GM23338 (cell line): ENCODE results near the gene VRK3. TPM values are rescaled to one million over a fixed set of nuclear protein-coding genes. Genes with fewer than 3 reads are reported as not detected.

Experiments
- ATAC-seq: fragments of 200-7000 bp; cut with Tn5 transposase; 3 replicates; pipeline ENCODE4 v1.9.1; 2020
- DNase-seq: peaks from one replicate; pipeline ENCODE4 v3.0.0-alpha.2; 2015; ENCODE audit warnings: low spot score
- H2AFZ ChIP-seq: fragments of 200-600 bp; sonication (generic); 2 replicates; pipeline ENCODE4 v1.8.0; 2016; ENCODE audit warnings: antibody characterized with exemption, mild to moderate bottlenecking, moderate library complexity
- H3F3A ChIP-seq: fragments of 200-600 bp; sonication (generic); replicated peaks from 2 replicates; pipeline ENCODE4 v1.8.0; 2017; ENCODE audit warnings: antibody characterized with exemption, mixed run types, low read depth
- H3K27ac ChIP-seq: fragments of 200-600 bp; sonication (generic); 2 replicates; pipeline ENCODE4 v1.6.1; 2016; ENCODE audit warnings: low read depth
- H3K27me3 ChIP-seq: fragments of 200-600 bp; sonication (generic); 2 replicates; pipeline ENCODE4 v1.8.0; 2016; ENCODE audit warnings: mild to moderate bottlenecking, mixed run types, moderate library complexity; ENCODE audit not compliant: insufficient read depth
- H3K36me3 ChIP-seq: fragments of 200-600 bp; sonication (generic); 2 replicates; pipeline ENCODE4 v1.8.0; 2016; ENCODE audit warnings: mild to moderate bottlenecking; ENCODE audit not compliant: insufficient read depth
- H3K4me1 ChIP-seq: fragments of 200-600 bp; sonication (generic); 2 replicates; pipeline ENCODE4 v1.8.0; 2016; ENCODE audit warnings: mild to moderate bottlenecking, moderate library complexity; ENCODE audit not compliant: insufficient read depth
- H3K4me2 ChIP-seq: fragments of 200-600 bp; sonication (generic); 2 replicates; pipeline ENCODE4 v1.7.1; 2017; ENCODE audit warnings: mixed run types
- H3K4me3 ChIP-seq: fragments of 200-600 bp; sonication (generic); 2 replicates; pipeline ENCODE4 v1.6.1; 2016; ENCODE audit warnings: mixed run types
- H3K79me2 ChIP-seq: fragments of 200-600 bp; sonication (generic); replicated peaks from 2 replicates; pipeline ENCODE4 v1.8.0; 2017; ENCODE audit warnings: mild to moderate bottlenecking; ENCODE audit not compliant: insufficient read depth
- H3K9me2 ChIP-seq: fragments of 200-600 bp; sonication (generic); 2 replicates; pipeline ENCODE4 v1.8.0; 2017; ENCODE audit not compliant: insufficient read depth
- H4K20me1 ChIP-seq: fragments of 200-600 bp; sonication (generic); replicated peaks from 2 replicates; pipeline ENCODE4 v1.8.0; 2017; ENCODE audit warnings: mild to moderate bottlenecking; ENCODE audit not compliant: insufficient read depth
- H3K27ac Mint-ChIP-seq: 2 replicates; pipeline ENCODE4 v1.8.0; 2020; ENCODE audit warnings: inconsistent platforms, mild to moderate bottlenecking, moderate library complexity, mixed read lengths
- H3K27me3 Mint-ChIP-seq: 3 replicates; pipeline ENCODE4 v1.8.0; 2022; ENCODE audit warnings: low read depth, mild to moderate bottlenecking, moderate library complexity, mixed read lengths, inconsistent platforms; ENCODE audit not compliant: insufficient read depth, poor library complexity
- H3K36me3 Mint-ChIP-seq: 3 replicates; pipeline ENCODE4 v1.8.0; 2021; ENCODE audit warnings: low read depth, mild to moderate bottlenecking, inconsistent platforms, moderate library complexity, mixed read lengths
- H3K4me1 Mint-ChIP-seq: 3 replicates; pipeline ENCODE4 v1.8.0; 2020; ENCODE audit warnings: mild to moderate bottlenecking, inconsistent platforms, mixed read lengths
- H3K4me3 Mint-ChIP-seq: 3 replicates; pipeline ENCODE4 v1.8.0; 2021; ENCODE audit warnings: moderate library complexity, mild to moderate bottlenecking, inconsistent platforms, mixed read lengths
- H3K9me3 Mint-ChIP-seq: 3 replicates; pipeline ENCODE4 v1.8.0; 2020; ENCODE audit warnings: moderate library complexity, mild to moderate bottlenecking, inconsistent platforms, mixed read lengths
- CTCF ChIP-seq, 2 experiments: fragments of 200-600 bp in 1 of 2; sonication (generic) in 1 of 2; conservative IDR thresholded peaks; 2 replicates each; pipeline versions ENCODE4 v1.5.1 to v1.6.1; 2016 to 2017; ENCODE audit warnings: antibody characterized with exemption in 2 of 2, low read depth in 2 of 2, mild to moderate bottlenecking in 2 of 2, moderate library complexity in 1 of 2
- ETS1 ChIP-seq: IDR thresholded peaks from 2 replicates; pipeline ENCODE4 v1.6.1; 2016; ENCODE audit warnings: antibody characterized with exemption
- EZH2phosphoT487 ChIP-seq: fragments of 200-600 bp; sonication (generic); IDR thresholded peaks from one replicate; pipeline ENCODE4 v1.8.1; 2018; ENCODE audit warnings: antibody characterized with exemption; ENCODE audit not compliant: unreplicated experiment
- NANOG ChIP-seq: IDR thresholded peaks from 2 replicates; pipeline ENCODE4 v1.6.1; 2016; ENCODE audit warnings: antibody characterized with exemption, borderline replicate concordance
- POLR2AphosphoS5 ChIP-seq: IDR thresholded peaks from 2 replicates; pipeline ENCODE4 v1.6.1; 2016; ENCODE audit warnings: antibody characterized with exemption, low read depth
- REST ChIP-seq: IDR thresholded peaks from one replicate; pipeline ENCODE4 v1.6.1; 2018; ENCODE audit warnings: antibody characterized with exemption; ENCODE audit not compliant: unreplicated experiment
- STAT1 ChIP-seq: IDR thresholded peaks from one replicate; pipeline ENCODE4 v1.6.1; 2016; ENCODE audit warnings: antibody characterized with exemption; ENCODE audit not compliant: unreplicated experiment
- ZNF462 ChIP-seq: fragments of 250-450 bp; sonication (Bioruptor Pico); IDR thresholded peaks from 2 replicates; pipeline ENCODE4 v1.5.0; 2020; ENCODE audit warnings: mild to moderate bottlenecking, moderate library complexity
- polyA plus RNA-seq: library from polyadenylated mRNA; unstranded; fragments of >200 nt; fragmentation: Nextera tagmentation; extraction: Ambion mirVana; gene quantifications from 2 replicates; pipeline ENCODE4 v1.2.1, GENCODE V29; 2016
- total RNA-seq: library from RNA; depleted of rRNA; stranded (reverse); fragments of >200 nt; shearing (Covaris generic); gene quantifications from 2 replicates; pipeline ENCODE4 v1.2.3, GENCODE V29; 2014

Gene VRK3
- total and polyA plus RNA-seq, 2 experiments from 2014 or later = 17.4 to 29.1 TPM

GRCh38 chr19:49939721-49940481 is 85.3 kb downstream of the VRK3 start:
- peaks cover 11% of the 10 kb centered on the region for H3K27me3 Mint-ChIP-seq
- H3K4me2 ChIP-seq = no peak overlapping the region
- H3K9me3 Mint-ChIP-seq = no peaks in the 10 kb centered on the region
- no peak overlapping the region for H3K4me3 ChIP-seq
- H3K4me3 Mint-ChIP-seq = no peak overlapping the region
- 0 out of 2 replicates have a peak, but pooled peaks cover 4% of the 10 kb centered on the region for H3F3A ChIP-seq
- no peak overlapping the region for H3K27ac Mint-ChIP-seq
- no peaks in the 10 kb centered on the region for H3K4me1 Mint-ChIP-seq
- H3K27ac ChIP-seq = no peak overlapping the region
- ATAC-seq (peak; percentile 20), DNase-seq (peak; percentile 41)
- no peaks in the 10 kb centered on the region for H3K27me3 ChIP-seq
- no peaks in the 10 kb centered on the region; the same call in 1 of the 2 replicates for H3K4me1 ChIP-seq
- H4K20me1 ChIP-seq = no peaks in the 10 kb centered on the region
- no peaks in the 10 kb centered on the region for H3K9me2 ChIP-seq
- no peaks in the 10 kb centered on the region for H3K36me3 ChIP-seq
- H2AFZ ChIP-seq = no peak overlapping the region
- H3K36me3 Mint-ChIP-seq = no peaks in the 10 kb centered on the region
- TF ChIP-seq ETS1 (no peak), CTCF (conservative IDR thresholded peaks at IDR 0.05; ENCODE audit: low read depth in 2 of 2) (peak; percentile 33 to 47; a peak in 3 of 4 replicates)
- no peaks in the 10 kb centered on the region for H3K79me2 ChIP-seq

GRCh38 chr19:49938662-49939061 is 86.5 kb downstream of the VRK3 start:
- DNase-seq (no peak), ATAC-seq (no peak)
- no peak overlapping the region for H3K27ac Mint-ChIP-seq
- H3K9me2 ChIP-seq = no peaks in the 10 kb centered on the region
- H3K4me1 Mint-ChIP-seq = no peaks in the 10 kb centered on the region
- no peaks in the 10 kb centered on the region for H4K20me1 ChIP-seq
- no peaks in the 10 kb centered on the region for H3K27me3 ChIP-seq
- peaks cover 3% of the 10 kb centered on the region for H3K36me3 Mint-ChIP-seq
- H3K79me2 ChIP-seq = no peaks in the 10 kb centered on the region
- no peak overlapping the region for H3K4me3 Mint-ChIP-seq
- H3K4me1 ChIP-seq = no peaks in the 10 kb centered on the region; the same call in 1 of the 2 replicates
- 0 out of 2 replicates have a peak, but pooled peaks cover 4% of the 10 kb centered on the region for H3F3A ChIP-seq
- no peak overlapping the region for H3K27ac ChIP-seq
- H2AFZ ChIP-seq = no peak overlapping the region
- peaks cover 11% of the 10 kb centered on the region for H3K27me3 Mint-ChIP-seq
- no peak overlapping the region for H3K4me3 ChIP-seq
- H3K36me3 ChIP-seq = no peaks in the 10 kb centered on the region
- no peaks in the 10 kb centered on the region for H3K9me3 Mint-ChIP-seq
- no peak overlapping the region for H3K4me2 ChIP-seq
- no peak for TF ChIP-seq POLR2AphosphoS5
- no peak for TF ChIP-seq STAT1
- no peak for TF ChIP-seq ZNF462
- TF ChIP-seq NANOG = no peak
- no peak for TF ChIP-seq REST
- no peak for TF ChIP-seq EZH2phosphoT487
